GM21529 (cell line): ENCODE measurements around the gene TLK2.
"Not testable (repeated sequence)": the region's sequence is repeated elsewhere in the genome, so short reads cannot be mapped to it uniquely, and the experiment has no call there.

Experiments used
- ATAC-seq: cut with Tn5 transposase; IDR thresholded peaks from one replicate; pipeline ENCODE4 v1.9.1; 2021; ENCODE audit not compliant: unreplicated experiment

TLK2 gene

GRCh38 chr17:62557532-62557931 lies 78.9 kb downstream of the TLK2 start:
- ATAC-seq: not testable (repeated sequence)

DNA sequence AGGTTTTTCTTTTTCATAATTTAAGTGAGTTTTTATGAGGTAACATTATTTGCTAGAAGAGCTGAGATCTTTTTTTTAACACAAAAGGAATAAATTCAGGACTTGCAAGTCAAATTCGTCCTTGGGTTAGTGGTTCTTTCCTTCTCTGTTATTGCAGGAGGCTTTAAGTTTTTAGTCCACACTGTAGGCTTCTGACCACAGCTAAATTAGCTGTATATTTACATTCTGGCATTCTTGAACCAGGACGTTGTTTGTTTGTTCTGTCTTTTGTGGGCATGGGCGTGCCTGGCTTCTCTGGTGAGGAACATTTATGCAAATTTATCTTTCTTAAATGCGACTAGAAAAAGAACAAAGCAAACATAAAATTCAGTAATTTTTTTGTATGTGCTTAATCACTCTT lies 80.3 kb downstream of the TLK2 start:
- ATAC-seq: not testable (repeated sequence)

GRCh38 chr17:62560971-62561370 lies 82.3 kb downstream of the TLK2 start:
- not testable (repeated sequence) for ATAC-seq

- no peak for ATAC-seq
Measured at GRCh38 chr17:62562656-62563055, 84.0 kb downstream of the TLK2 start.

DNA sequence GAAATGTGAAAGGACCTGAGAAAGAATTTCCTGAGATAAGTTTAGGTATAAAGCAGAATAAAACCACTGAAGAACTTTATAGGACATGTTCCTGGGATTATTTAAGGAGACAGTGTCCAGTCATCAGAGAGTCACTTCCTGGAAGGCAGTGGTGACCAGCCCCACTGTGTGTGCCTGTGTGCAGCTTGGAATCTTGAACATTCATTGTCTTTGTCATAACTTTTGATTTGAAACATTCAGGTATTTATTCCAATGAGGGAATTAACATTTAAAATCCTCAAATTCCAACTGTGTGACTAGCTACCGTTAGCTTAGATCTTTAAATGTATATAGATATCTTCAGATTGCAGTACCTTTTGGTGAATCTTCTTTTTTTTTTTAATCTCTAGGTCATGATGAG lies 87.2 kb downstream of the TLK2 start:
- no peak for ATAC-seq

DNA sequence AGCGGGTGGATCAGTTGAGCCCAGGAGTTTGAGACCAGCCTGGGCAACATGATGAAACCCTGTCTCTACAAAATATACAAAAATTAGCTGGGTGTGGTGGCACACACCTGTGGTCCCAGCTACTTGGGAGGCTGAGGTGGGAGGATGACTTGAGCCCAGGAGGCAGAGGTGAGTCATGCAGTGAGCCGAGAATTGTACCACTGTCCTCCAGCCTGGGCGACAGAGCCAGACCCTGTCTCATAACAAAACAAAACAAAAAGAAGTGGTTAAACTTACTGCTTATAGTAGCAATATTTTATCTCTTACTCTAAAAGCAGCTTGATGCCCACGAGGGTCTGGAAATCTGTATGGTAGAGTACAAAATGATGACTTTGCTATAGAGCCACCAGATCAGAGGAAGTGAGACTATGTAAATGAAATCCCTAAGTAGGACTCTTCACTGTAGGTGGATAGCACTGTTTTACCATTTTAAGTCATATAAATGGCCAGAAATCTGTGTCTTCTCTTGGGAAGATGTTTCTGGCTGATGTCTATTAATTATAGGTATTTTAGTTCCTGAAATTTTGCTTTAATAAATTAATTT lies 88.5 kb downstream of the TLK2 start:
- no peak for ATAC-seq

DNA sequence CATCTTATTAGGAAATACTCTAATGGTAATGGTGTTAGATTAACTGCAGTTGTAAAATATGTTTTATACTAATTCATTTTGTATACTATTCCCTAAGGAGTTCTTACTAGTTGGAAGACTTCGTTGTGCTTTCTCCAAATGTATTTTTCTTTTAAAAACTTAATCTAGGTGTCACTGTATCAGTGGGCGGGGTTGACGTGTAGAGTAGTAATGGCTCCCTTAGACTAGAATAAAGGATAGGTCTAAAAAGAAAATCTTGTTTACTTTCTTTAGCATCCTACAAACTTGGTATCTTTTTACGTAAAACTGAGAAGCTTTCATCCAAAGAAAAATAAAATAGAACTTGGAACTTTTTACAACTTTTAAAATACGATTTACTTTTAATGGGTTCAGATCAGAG lies 93.9 kb downstream of the TLK2 start:
- ATAC-seq: no peak

DNA sequence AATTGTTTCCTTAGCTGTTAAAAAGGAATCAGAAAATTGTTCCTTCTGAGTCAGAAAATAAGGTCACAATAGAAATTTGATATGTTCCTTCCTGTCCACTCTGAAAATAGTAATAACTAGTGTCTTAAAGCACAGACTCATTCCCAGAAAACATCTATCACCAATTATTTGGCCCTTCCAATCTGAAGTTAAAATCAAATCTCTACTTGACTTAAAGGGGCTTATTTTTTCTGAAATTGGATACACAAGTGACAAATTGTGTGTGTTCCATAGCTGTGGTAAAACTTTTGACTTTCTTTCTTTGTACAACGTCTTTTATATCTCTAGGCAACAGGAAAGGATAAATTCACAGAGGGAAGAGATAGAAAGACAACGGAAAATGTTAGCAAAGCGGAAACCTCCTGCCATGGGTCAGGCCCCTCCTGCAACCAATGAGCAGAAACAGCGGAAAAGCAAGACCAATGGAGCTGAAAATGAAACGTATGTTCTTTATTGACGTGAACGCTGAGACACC lies 94.3 kb downstream of the TLK2 start:
- no peak for ATAC-seq

DNA sequence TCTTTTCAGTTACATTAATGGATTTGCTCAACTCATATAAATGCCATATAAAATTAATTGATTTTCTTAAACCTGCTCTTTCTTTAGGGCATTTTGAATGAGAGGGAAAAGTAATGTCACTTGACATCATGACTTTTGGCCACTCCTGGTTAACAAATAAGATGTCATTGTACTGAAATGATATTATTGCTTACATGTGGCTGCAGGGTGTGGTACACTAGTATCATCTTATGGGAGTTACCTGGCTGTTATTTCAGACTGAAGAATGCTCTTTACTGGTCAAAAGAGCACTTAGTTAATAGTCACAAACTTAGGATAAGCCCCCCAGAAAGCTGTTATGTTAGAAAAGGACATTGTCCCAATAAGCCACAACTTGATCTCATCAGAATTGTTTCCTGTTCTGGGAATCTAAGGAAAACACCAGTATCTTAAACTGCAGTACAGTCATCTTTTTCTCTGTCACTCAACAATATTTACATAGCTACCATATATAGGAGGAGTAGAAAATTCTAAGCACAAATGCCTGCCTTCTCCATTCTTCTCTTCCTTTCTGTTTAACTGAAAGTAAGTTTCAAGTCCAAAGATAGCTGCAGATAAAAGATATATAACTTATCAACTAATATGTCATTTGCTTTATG lies 95.0 kb downstream of the TLK2 start:
- ATAC-seq: no peak

- no peak for ATAC-seq
Measured at GRCh38 chr17:62576382-62576781, 97.8 kb downstream of the TLK2 start.

DNA sequence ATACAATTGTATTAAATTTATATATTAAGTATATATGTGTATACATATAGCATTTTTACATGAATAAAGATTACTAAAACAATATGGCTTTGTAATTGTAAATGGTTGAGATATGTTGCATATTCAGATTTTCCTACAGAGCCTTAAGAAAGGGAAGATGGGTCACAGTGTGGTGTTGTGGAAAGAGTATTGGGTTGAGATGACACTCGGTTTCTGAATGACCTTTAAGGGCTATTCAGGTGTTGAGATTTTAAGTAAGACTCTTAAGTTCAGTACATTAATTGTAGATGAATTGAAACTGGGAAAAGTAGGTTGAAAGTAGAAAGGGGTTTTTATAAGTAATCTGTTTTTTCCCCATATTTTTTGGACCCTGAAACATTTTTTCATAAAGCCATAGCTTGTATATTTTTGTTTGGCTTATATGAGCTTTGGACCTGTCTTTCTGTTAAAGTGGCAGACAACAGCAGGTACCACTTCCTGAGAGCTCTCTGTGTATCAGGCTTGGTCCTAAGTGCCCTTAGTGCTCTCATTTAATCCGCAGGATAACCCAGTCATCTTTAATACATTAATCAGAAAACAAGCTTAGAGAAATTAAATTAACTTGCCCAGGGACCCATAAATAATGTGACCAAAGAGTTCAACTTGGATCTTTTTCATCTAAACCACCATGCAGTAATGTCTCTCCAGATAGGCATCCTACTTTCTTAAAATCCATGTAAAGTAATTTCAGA lies 100.3 kb downstream of the TLK2 start:
- no peak for ATAC-seq

- no peak for ATAC-seq
Measured at GRCh38 chr17:62580947-62581346, 102.3 kb downstream of the TLK2 start.

DNA sequence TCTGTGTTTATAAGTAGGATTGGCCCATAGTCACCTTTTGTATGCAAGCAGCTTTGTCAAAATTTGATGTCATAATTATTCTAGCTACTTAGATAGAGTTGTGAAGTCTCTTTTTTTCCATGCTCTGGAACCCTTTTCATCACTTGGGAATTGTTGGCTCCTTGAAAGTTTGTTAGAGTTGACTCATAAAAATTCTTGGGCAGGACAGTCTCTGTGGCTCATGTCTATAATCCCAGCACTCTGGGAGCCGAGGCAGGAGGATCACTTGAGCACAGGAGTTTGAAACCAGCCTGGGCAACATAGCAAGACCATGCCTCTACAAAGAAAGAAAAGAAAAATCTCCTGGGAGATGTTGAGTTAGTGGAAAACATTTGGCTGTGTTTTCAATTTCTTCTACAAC lies 103.1 kb downstream of the TLK2 start:
- no peak for ATAC-seq

DNA sequence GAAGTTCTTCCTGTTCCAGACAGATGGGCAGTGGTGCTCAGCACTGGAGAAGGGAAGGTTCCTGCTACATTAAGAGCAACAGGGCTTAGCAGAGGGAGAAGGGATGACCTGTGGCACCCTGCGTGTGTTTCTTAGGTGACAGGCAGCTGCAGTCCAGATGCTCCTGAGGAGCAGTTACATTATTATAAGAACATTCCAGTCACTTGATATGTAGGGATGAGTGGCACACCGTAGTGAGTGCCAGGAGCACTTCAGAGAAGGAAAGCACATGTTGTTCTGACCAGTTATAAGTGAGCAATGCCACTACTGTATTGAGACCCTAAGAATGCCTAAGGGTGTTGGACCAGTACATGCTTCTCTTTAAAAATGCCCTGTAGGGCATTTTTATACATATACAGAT lies 108.9 kb downstream of the TLK2 start:
- no peak for ATAC-seq

DNA sequence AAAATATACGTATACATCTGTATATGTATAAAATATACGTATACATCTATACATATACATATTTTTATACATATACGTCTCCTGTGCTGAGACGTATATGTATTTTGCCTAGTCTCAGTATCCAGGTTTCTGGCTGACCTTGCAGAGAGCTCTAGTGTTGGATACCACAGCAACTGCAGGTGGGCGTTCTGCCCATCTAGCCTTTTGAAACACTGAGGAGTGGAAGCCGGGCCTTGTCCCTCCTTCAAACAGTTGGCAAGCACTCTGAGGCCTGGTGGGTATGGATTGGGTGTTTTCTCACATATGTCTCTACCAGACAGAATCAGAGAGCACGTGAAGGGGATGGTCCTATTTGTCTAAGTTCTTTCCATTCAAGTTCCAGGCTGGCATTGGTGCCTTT lies 109.5 kb downstream of the TLK2 start:
- no peak for ATAC-seq

- no peak for ATAC-seq
Measured at GRCh38 chr17:62591333-62591732, 112.7 kb downstream of the TLK2 start.

DNA sequence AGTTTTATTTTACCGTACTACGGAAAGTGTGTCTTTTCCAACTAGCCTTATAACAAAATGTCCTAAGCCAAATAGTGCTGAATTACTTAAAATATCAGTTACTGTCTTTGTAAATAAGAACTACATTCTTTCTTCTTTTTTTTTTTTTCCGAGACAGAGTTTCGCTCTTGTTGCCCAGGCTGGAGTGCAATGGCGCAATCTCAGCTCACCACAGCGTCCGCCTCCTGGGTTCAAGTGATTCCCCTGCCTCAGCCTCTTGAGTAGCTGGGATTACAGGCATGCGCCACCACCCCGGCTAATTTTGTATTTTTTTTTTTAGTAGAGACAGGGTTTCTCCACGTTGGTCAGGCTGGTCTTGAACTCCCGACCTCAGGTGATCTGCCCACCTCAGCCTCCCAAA lies 113.2 kb downstream of the TLK2 start:
- ATAC-seq: not testable (repeated sequence)

GRCh38 chr17:62592341-62593099 lies 113.9 kb downstream of the TLK2 start:
- no peak for ATAC-seq

GRCh38 chr17:62595484-62595883 lies 116.9 kb downstream of the TLK2 start:
- ATAC-seq: no peak

- ATAC-seq: no peak
Measured at GRCh38 chr17:62596662-62597061, 118.0 kb downstream of the TLK2 start.

DNA sequence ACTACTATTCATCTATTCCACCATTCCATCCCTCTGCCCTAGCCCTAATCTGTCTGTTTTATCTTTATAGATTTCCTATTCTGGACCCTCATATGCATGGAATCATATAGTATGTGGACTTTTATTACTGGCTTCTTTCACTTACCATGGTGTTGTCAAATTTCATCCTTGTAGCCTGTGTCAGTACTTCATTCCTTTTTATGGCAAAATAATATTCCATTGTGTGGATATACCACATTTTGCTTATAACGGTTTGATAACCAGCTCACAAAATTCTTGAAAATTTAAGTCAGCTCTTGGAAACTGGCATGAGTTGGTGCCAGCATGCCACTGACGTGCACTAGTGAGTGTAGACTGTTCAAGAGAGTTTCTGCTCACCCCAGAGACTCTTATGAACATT lies 118.5 kb downstream of the TLK2 start:
- no peak for ATAC-seq

GRCh38 chr17:62597920-62598319 lies 119.3 kb downstream of the TLK2 start:
- ATAC-seq: no peak
